Suprapubic skin (tissue), 4 donors: Measurements from ENCODE around the gene FHL2.

ENCODE experiments used
- CTCF ChIP-seq, 2 donors: fragments of 200-600 bp in 1 of 2; fragments of 450-650 bp in 1 of 2; sonication (generic) in 1 of 2; IDR thresholded peaks; one replicate each; pipeline ENCODE4 v1.5.1; 2016 to 2019; ENCODE audit warnings: antibody characterized with exemption in 2 of 2, mild to moderate bottlenecking in 1 of 2, moderate library complexity in 1 of 2
- EP300 ChIP-seq: sonication (generic); formaldehyde crosslinking; IDR thresholded peaks from one replicate; pipeline ENCODE4 v1.6.1; 2017; ENCODE audit warnings: antibody characterized with exemption
- POLR2A ChIP-seq, 2 donors: fragments of 450-650 bp; IDR thresholded peaks; one replicate each; pipeline ENCODE4 v1.6.1; 2017; ENCODE audit warnings: antibody characterized with exemption in 2 of 2, mild to moderate bottlenecking in 2 of 2, moderate library complexity in 2 of 2
- POLR2AphosphoS5 ChIP-seq, 3 donors: sonication (generic); formaldehyde crosslinking; IDR thresholded peaks; one replicate each; pipeline ENCODE4 v1.6.1; 2017; ENCODE audit warnings: antibody characterized with exemption in 3 of 3

- TF ChIP-seq CTCF (IDR thresholded peaks at IDR 0.05) = no peak
- no peak for TF ChIP-seq POLR2A (IDR thresholded peaks at IDR 0.05)
- TF ChIP-seq EP300 = no peak
- TF ChIP-seq POLR2AphosphoS5 (IDR thresholded peaks at IDR 0.05) = no peak
These were observed 4.0 kb upstream of the FHL2 start for GRCh38 chr2:105402809-105403208.
